OCI-LY1 (cell line): ENCODE results near the gene MSL3.

ENCODE experiments used
- H2AFZ ChIP-seq: fragments of 200-600 bp; sonication (generic), shearing (Covaris generic); 2 replicates; pipeline ENCODE4 v1.6.0; 2014; ENCODE audit warnings: antibody characterized with exemption, mild to moderate bottlenecking, low read length
- H3F3A ChIP-seq: fragments of 200-600 bp; sonication (generic), shearing (Covaris generic); 2 replicates; pipeline ENCODE4 v1.6.0; 2014; ENCODE audit warnings: mild to moderate bottlenecking, antibody characterized with exemption, low read length, moderate library complexity; ENCODE audit not compliant: insufficient read depth
- H3K27ac ChIP-seq: fragments of 200-600 bp; sonication (generic); 2 replicates; pipeline ENCODE4 v1.5.1; 2014; ENCODE audit warnings: low read length, mixed run types, mild to moderate bottlenecking, low read depth; ENCODE audit not compliant: poor library complexity, severe bottlenecking
- H3K27me3 ChIP-seq: fragments of 200-600 bp; sonication (generic); 2 replicates; pipeline ENCODE4 v1.6.0; 2014; ENCODE audit warnings: antibody characterized with exemption, mild to moderate bottlenecking, low read length, moderate library complexity; ENCODE audit not compliant: insufficient read depth
- H3K36me3 ChIP-seq: fragments of 200-600 bp; sonication (generic); 2 replicates; pipeline ENCODE4 v1.6.1; 2014; ENCODE audit warnings: mild to moderate bottlenecking, antibody characterized with exemption, low read length, moderate library complexity, mixed read lengths; ENCODE audit not compliant: insufficient read depth
- H3K4me1 ChIP-seq: fragments of 200-600 bp; sonication (generic); 2 replicates; pipeline ENCODE4 v1.5.1; 2014; ENCODE audit warnings: mild to moderate bottlenecking, low read length, moderate library complexity; ENCODE audit not compliant: insufficient read depth, severe bottlenecking
- H3K4me2 ChIP-seq: fragments of 200-600 bp; sonication (generic), shearing (Covaris generic); 2 replicates; pipeline ENCODE4 v1.6.1; 2014; ENCODE audit warnings: low read length
- H3K4me3 ChIP-seq: fragments of 200-600 bp; sonication (generic); 2 replicates; pipeline ENCODE4 v1.5.1; 2014; ENCODE audit warnings: low read length, low read depth, mild to moderate bottlenecking, mixed read lengths; ENCODE audit not compliant: poor library complexity, severe bottlenecking
- H3K79me2 ChIP-seq: fragments of 200-600 bp; shearing (Covaris generic); 2 replicates; pipeline ENCODE4 v1.6.1; 2016; ENCODE audit warnings: mixed run types, low read length, mixed read lengths; ENCODE audit not compliant: insufficient read depth
- H3K9ac ChIP-seq: fragments of 200-600 bp; sonication (generic), shearing (Covaris generic); 2 replicates; pipeline ENCODE4 v1.6.1; 2014; ENCODE audit warnings: mild to moderate bottlenecking, low read length, mixed read lengths
- H3K9me2 ChIP-seq: fragments of 200-600 bp; sonication (generic), shearing (Covaris generic); 2 replicates; pipeline ENCODE4 v1.6.1; 2014; ENCODE audit warnings: low read depth, mild to moderate bottlenecking, low read length, mixed read lengths
- H3K9me3 ChIP-seq: fragments of 200-600 bp; shearing (Covaris generic); 2 replicates; pipeline ENCODE4 v1.6.1; 2014; ENCODE audit warnings: low read length, mixed read lengths
- H4K20me1 ChIP-seq: fragments of 200-600 bp; sonication (generic), shearing (Covaris generic); 2 replicates; pipeline ENCODE4 v1.6.0; 2016; ENCODE audit warnings: mild to moderate bottlenecking, low read length; ENCODE audit not compliant: insufficient read depth
- CTCF ChIP-seq: fragments of 200-600 bp; sonication (generic), shearing (Covaris generic); IDR thresholded peaks from 2 replicates; pipeline ENCODE4 v1.5.1; 2017; ENCODE audit warnings: mild to moderate bottlenecking, antibody characterized with exemption, low read length, moderate library complexity, mixed read lengths
- EZH2 ChIP-seq: fragments of 200-600 bp; sonication (generic), shearing (Covaris generic); IDR thresholded peaks from 2 replicates; pipeline ENCODE4 v1.8.0; 2017; ENCODE audit warnings: borderline replicate concordance, mixed run types, mild to moderate bottlenecking, antibody characterized with exemption, low read length, moderate library complexity, mixed read lengths

The MSL3 gene

GRCh38 chrX:11793734-11794133, 35.7 kb downstream of the MSL3 start:
- H3K36me3 ChIP-seq, result no peaks in the 10 kb centered on the region
- H3K27me3 ChIP-seq, result no peaks in the 10 kb centered on the region
- H3K9me3 ChIP-seq, result no peaks in the 10 kb centered on the region
- H2AFZ ChIP-seq, result no peak overlapping the region
- H3K4me3 ChIP-seq, result peak overlapping the region; percentile 26
- peak overlapping the region; percentile 61 for H3K4me2 ChIP-seq
- H4K20me1 ChIP-seq, result no peaks in the 10 kb centered on the region
- peak overlapping the region; percentile 37; the same call in 1 of the 2 replicates for H3K9ac ChIP-seq
- H3K9me2 ChIP-seq, result no peaks in the 10 kb centered on the region
- peaks cover 57% of the 10 kb centered on the region for H3K4me1 ChIP-seq
- TF ChIP-seq EZH2, result no peak
- no peak for TF ChIP-seq CTCF
- H3F3A ChIP-seq, result no peaks in the 10 kb centered on the region
- H3K79me2 ChIP-seq, result no peaks in the 10 kb centered on the region
- peak overlapping the region; percentile 98 for H3K27ac ChIP-seq

GRCh38 chrX:11813341-11813740, 55.3 kb downstream of the MSL3 start:
- Histone ChIP-seq H3K9me3 (no peaks in the 10 kb centered on the region), H3K36me3 (no peaks in the 10 kb centered on the region), H3K9me2 (no peaks in the 10 kb centered on the region), H3K27ac (no peak overlapping the region), H3K4me3 (no peak overlapping the region), H2AFZ (no peak overlapping the region), H3K79me2 (no peaks in the 10 kb centered on the region), H3K27me3 (no peaks in the 10 kb centered on the region), H3F3A (no peaks in the 10 kb centered on the region), H3K4me2 (no peak overlapping the region), H3K4me1 (no peaks in the 10 kb centered on the region), H3K9ac (no peak overlapping the region), H4K20me1 (no peaks in the 10 kb centered on the region)
- no peak for TF ChIP-seq CTCF
